ENCODE data around the gene PNLIPRP2. TPM values are rescaled to one million over a fixed set of nuclear protein-coding genes. Genes with fewer than 3 reads are reported as not detected.

The PNLIPRP2 gene
- total RNA-seq, 2 donors from 2014 or later, result 455 to 2,069 TPM

GRCh38 chr10:116625845-116626244, 5.1 kb downstream of the PNLIPRP2 start:
- ATAC-seq, result no peak
- no peaks in the 10 kb centered on the region for H3K9me3 ChIP-seq
- no peak for TF ChIP-seq POLR2A (IDR thresholded peaks at IDR 0.05)
- TF ChIP-seq CTCF (IDR thresholded peaks at IDR 0.05), result no peak
- peak overlapping the region in 1 of 2 donors; percentile 8 for H3K4me3 ChIP-seq
- H3K27me3 ChIP-seq, result no peaks in the 10 kb centered on the region
- peak; percentile 19 to 34 (median 32) for DNase-seq
- intact Hi-C loops (cut with DNase I), result no loop called here
- peaks cover 46% of the 10 kb centered on the region for H3K4me1 ChIP-seq
- no peaks in the 10 kb centered on the region for H3K36me3 ChIP-seq (replicated peaks in 1 of 2; ENCODE audit: insufficient read depth in 1 of 2, low read depth in 2 of 2)
- H3K27ac ChIP-seq, result peak overlapping the region in 3 of 4 donors; percentile 63 to 97 (median 89)
- 34 to 40% methylated on average over 7 of the region's 7 CpGs for WGBS, 2 donors

DNA sequence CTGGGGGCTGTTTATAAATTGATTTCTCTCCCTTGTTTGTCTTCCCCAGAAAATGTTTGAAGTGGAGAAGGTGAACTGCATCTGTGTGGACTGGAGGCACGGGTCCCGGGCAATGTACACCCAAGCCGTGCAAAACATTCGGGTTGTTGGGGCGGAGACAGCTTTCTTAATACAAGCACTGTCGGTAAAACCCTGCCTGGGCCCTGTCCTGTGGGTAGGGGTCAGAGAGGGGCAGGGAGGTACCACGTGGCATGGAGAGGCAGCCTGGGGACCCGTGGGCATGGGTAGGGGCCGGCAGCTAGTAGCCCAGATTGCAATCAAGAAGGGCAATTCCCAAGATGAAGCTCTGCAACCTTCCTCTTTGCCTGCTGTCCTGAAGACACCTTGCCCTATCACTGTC, 6.1 kb downstream of the PNLIPRP2 start:
- H3K36me3 ChIP-seq (replicated peaks in 1 of 2; ENCODE audit: insufficient read depth in 1 of 2, low read depth in 2 of 2), result no peaks in the 10 kb centered on the region
- H3K9me3 ChIP-seq, result no peaks in the 10 kb centered on the region
- H3K27me3 ChIP-seq, result no peaks in the 10 kb centered on the region
- DNase-seq, result peak in 2 of 4 donors; percentile 35 to 37
- peaks cover 56% of the 10 kb centered on the region for H3K4me1 ChIP-seq
- peak overlapping the region in 3 of 4 donors; percentile 63 to 97 (median 89) for H3K27ac ChIP-seq
- WGBS, 2 donors, result 17 to 35% methylated on average over 7 to 9 of the region's 9 CpGs
- ATAC-seq, result no peak
- intact Hi-C loops (cut with DNase I), result no loop called here
- TF ChIP-seq CTCF (IDR thresholded peaks at IDR 0.05), result no peak
- TF ChIP-seq POLR2A (IDR thresholded peaks at IDR 0.05), result peak in 1 of 3 donors; percentile 3
- no peak overlapping the region for H3K4me3 ChIP-seq

GRCh38 chr10:116627386-116627933, 6.7 kb downstream of the PNLIPRP2 start:
- peak overlapping the region; percentile 11 to 97 (median 76) for H3K27ac ChIP-seq
- peak; percentile 36 for ATAC-seq
- peak overlapping the region in 1 of 2 donors; percentile 9 for H3K4me3 ChIP-seq
- H3K27me3 ChIP-seq, result no peaks in the 10 kb centered on the region
- TF ChIP-seq CTCF (IDR thresholded peaks at IDR 0.05) (peak in 6 of 7 experiments; percentile 21 to 60 (median 38)), POLR2A (IDR thresholded peaks at IDR 0.05) (peak; percentile 7 to 26 (median 8))
- H3K9me3 ChIP-seq, result no peaks in the 10 kb centered on the region
- peaks cover 0 to 2% of the 10 kb centered on the region in 2 donors for H3K36me3 ChIP-seq (replicated peaks in 1 of 2; ENCODE audit: insufficient read depth in 1 of 2, low read depth in 2 of 2)
- DNase-seq, result peak; percentile 68 to 76 (median 73)
- H3K4me1 ChIP-seq, result peaks cover 62% of the 10 kb centered on the region
- intact Hi-C loops (cut with DNase I), result no loop called here
- WGBS, 2 donors, result 2 to 4% methylated on average over 10 to 48 of the region's 49 CpGs

- peak overlapping the region in 3 of 4 donors; percentile 36 to 53 (median 49) for H3K27ac ChIP-seq
- DNase-seq (peak in 3 of 4 donors; percentile 31 to 46 (median 46)), ATAC-seq (peak; percentile 1)
- peaks cover 70% of the 10 kb centered on the region for H3K4me1 ChIP-seq
- TF ChIP-seq POLR2A (IDR thresholded peaks at IDR 0.05) (peak in 2 of 3 donors; percentile 40 to 53), CTCF (IDR thresholded peaks at IDR 0.05) (no peak)
- H3K9me3 ChIP-seq, result no peaks in the 10 kb centered on the region
- no peak overlapping the region for H3K4me3 ChIP-seq
- no peaks in the 10 kb centered on the region for H3K27me3 ChIP-seq
- intact Hi-C loops (cut with DNase I), result no loop called here
- WGBS, 2 donors, result 16 to 36% methylated on average over 4 of the region's 4 CpGs
- peaks cover 0 to 3% of the 10 kb centered on the region in 2 donors for H3K36me3 ChIP-seq (replicated peaks in 1 of 2; ENCODE audit: insufficient read depth in 1 of 2, low read depth in 2 of 2)
Measured at GRCh38 chr10:116629340-116629739, 8.6 kb downstream of the PNLIPRP2 start.

GRCh38 chr10:116630020-116630419, 9.3 kb downstream of the PNLIPRP2 start:
- H3K4me1 ChIP-seq, result peaks cover 76% of the 10 kb centered on the region
- TF ChIP-seq POLR2A (IDR thresholded peaks at IDR 0.05) (no peak), CTCF (IDR thresholded peaks at IDR 0.05) (no peak)
- WGBS, 2 donors, result 28 to 34% methylated on average over 2 of the region's 2 CpGs
- H3K36me3 ChIP-seq (replicated peaks in 1 of 2; ENCODE audit: insufficient read depth in 1 of 2, low read depth in 2 of 2), result peaks cover 0 to 3% of the 10 kb centered on the region in 2 donors
- intact Hi-C loops (cut with DNase I), result no loop called here
- DNase-seq, result peak in 1 of 4 donors; percentile 17
- peak overlapping the region; percentile 4 to 53 (median 42) for H3K27ac ChIP-seq
- H3K27me3 ChIP-seq, result no peaks in the 10 kb centered on the region
- H3K9me3 ChIP-seq, result no peaks in the 10 kb centered on the region
- ATAC-seq, result no peak
- no peak overlapping the region for H3K4me3 ChIP-seq

Data from body of pancreas (tissue), 4 donors.